Putamen (tissue), 1 donor: Measurements from ENCODE around the gene ZNF484.
"Not testable (repeated sequence)": the region's sequence is repeated elsewhere in the genome, so short reads cannot be mapped to it uniquely, and the experiment has no call there.

Experiments used
- DNase-seq: peaks from one replicate; pipeline ENCODE4 v3.0.0-alpha.2; 2016; ENCODE audit warnings: low spot score

ZNF484 gene

GRCh38 chr9:92860867-92861266 is 17.0 kb downstream of the ZNF484 start:
- DNase-seq = no peak

- no peak for DNase-seq
Measured at GRCh38 chr9:92857236-92857635, 20.6 kb downstream of the ZNF484 start.

- DNase-seq = no peak
Measured at GRCh38 chr9:92853716-92854115, 24.1 kb downstream of the ZNF484 start.

- DNase-seq = no peak
Measured at GRCh38 chr9:92850898-92851297, 26.9 kb downstream of the ZNF484 start.

- DNase-seq = not testable (repeated sequence)
Measured at GRCh38 chr9:92848740-92849139, 29.1 kb downstream of the ZNF484 start.

GRCh38 chr9:92846662-92847145 is 31.1 kb downstream of the ZNF484 start:
- no peak for DNase-seq

GRCh38 chr9:92838411-92838810 is 39.4 kb downstream of the ZNF484 start:
- DNase-seq = not testable (repeated sequence)

- no peak for DNase-seq
Measured at GRCh38 chr9:92837191-92837590, 40.6 kb downstream of the ZNF484 start.

GRCh38 chr9:92829420-92829819 is 48.4 kb downstream of the ZNF484 start:
- DNase-seq = no peak

- not testable (repeated sequence) for DNase-seq
Measured at GRCh38 chr9:92825065-92825464, 52.8 kb downstream of the ZNF484 start.

GRCh38 chr9:92820964-92821363 is 56.9 kb downstream of the ZNF484 start:
- no peak for DNase-seq

- DNase-seq = not testable (repeated sequence)
Measured at GRCh38 chr9:92819898-92820297, 57.9 kb downstream of the ZNF484 start.

GRCh38 chr9:92809629-92810326 is 68.1 kb downstream of the ZNF484 start:
- not testable (repeated sequence) for DNase-seq

GRCh38 chr9:92808726-92809451 is 68.9 kb downstream of the ZNF484 start:
- DNase-seq = no peak

- DNase-seq = no peak
Measured at GRCh38 chr9:92807757-92808725, 69.8 kb downstream of the ZNF484 start.

- DNase-seq = no peak
Measured at GRCh38 chr9:92807031-92807756, 70.6 kb downstream of the ZNF484 start.

- no peak for DNase-seq
Measured at GRCh38 chr9:92804727-92805126, 73.1 kb downstream of the ZNF484 start.

GRCh38 chr9:92798358-92798757 is 79.5 kb downstream of the ZNF484 start:
- DNase-seq = no peak

GRCh38 chr9:92796337-92796804 is 81.5 kb downstream of the ZNF484 start:
- not testable (repeated sequence) for DNase-seq

GRCh38 chr9:92795598-92796336 is 82.1 kb downstream of the ZNF484 start:
- DNase-seq = no peak
